ENCODE data around the gene C11orf65. TPM values are rescaled to one million over a fixed set of nuclear protein-coding genes. Genes with fewer than 3 reads are reported as not detected.

C11orf65 gene
- total RNA-seq, 1 experiment from 2014 or later: 0.43 TPM

- no peak for TF ChIP-seq CTCF (conservative IDR thresholded peaks at IDR 0.05; ENCODE audit: low read depth, low read length)
- TF ChIP-seq EZH2 (IDR thresholded peaks at IDR 0.05; ENCODE audit: borderline replicate concordance, low read depth, low read length, poor library complexity, severe bottlenecking): no peak
- no TSS peak for BruUV-seq (replicated peaks)
- ChIA-PET CTCF (no interaction called here), POLR2A (ENCODE audit: low non-redundant PET) (interaction anchor here (0.8 kb wide), 1 partner anchor 1242 kb away, joined by 4 read pairs; no protein-coding TSS in a partner anchor)
- intact Hi-C loops (cut with micrococcal nuclease; ENCODE audit: unreplicated experiment): no loop called here
- DNase-seq (ENCODE audit: low spot score): no peak
- no peaks in the 10 kb centered on the region for H3K4me1 ChIP-seq (ENCODE audit: insufficient read depth, low read length, poor library complexity, severe bottlenecking)
- no peaks in the 10 kb centered on the region for H3K9me3 ChIP-seq (ENCODE audit: low read depth, low read length, poor library complexity, severe bottlenecking)
- H3K4me3 ChIP-seq (ENCODE audit: low read depth, low read length, poor library complexity, severe bottlenecking): no peak overlapping the region
- H3K27ac ChIP-seq (ENCODE audit: low read depth, low read length, poor library complexity, severe bottlenecking): no peak overlapping the region
- peaks cover 26% of the 10 kb centered on the region for H3K36me3 ChIP-seq (ENCODE audit: insufficient read depth, low read length, poor library complexity, severe bottlenecking)
- no peaks in the 10 kb centered on the region for H3K27me3 ChIP-seq (replicated peaks; ENCODE audit: insufficient read depth, low read depth, low read length, poor library complexity)
These were observed 128.6 kb downstream of the C11orf65 start for GRCh38 chr11:108338750-108339149.

GRCh38 chr11:108333403-108333899, 133.9 kb downstream of the C11orf65 start:
- POLR2A ChIA-PET (ENCODE audit: low non-redundant PET): interaction anchor here (0.6 kb wide), 1 partner anchor 248 kb away, joined by 6 read pairs; no protein-coding TSS in a partner anchor
- TF ChIP-seq EZH2 (IDR thresholded peaks at IDR 0.05; ENCODE audit: borderline replicate concordance, low read depth, low read length, poor library complexity, severe bottlenecking) (no peak), CTCF (conservative IDR thresholded peaks at IDR 0.05; ENCODE audit: low read depth, low read length) (no peak)
- DNase-seq (ENCODE audit: low spot score): no peak
- no peaks in the 10 kb centered on the region for H3K27me3 ChIP-seq (replicated peaks; ENCODE audit: insufficient read depth, low read depth, low read length, poor library complexity)
- no peak overlapping the region for H3K4me3 ChIP-seq (ENCODE audit: low read depth, low read length, poor library complexity, severe bottlenecking)
- CTCF ChIA-PET: no interaction called here
- intact Hi-C loops (cut with micrococcal nuclease; ENCODE audit: unreplicated experiment): no loop called here
- no peaks in the 10 kb centered on the region for H3K4me1 ChIP-seq (ENCODE audit: insufficient read depth, low read length, poor library complexity, severe bottlenecking)
- BruUV-seq (replicated peaks): no TSS peak
- H3K9me3 ChIP-seq (ENCODE audit: low read depth, low read length, poor library complexity, severe bottlenecking): no peaks in the 10 kb centered on the region
- no peak overlapping the region for H3K27ac ChIP-seq (ENCODE audit: low read depth, low read length, poor library complexity, severe bottlenecking)
- H3K36me3 ChIP-seq (ENCODE audit: insufficient read depth, low read length, poor library complexity, severe bottlenecking): peaks cover 51% of the 10 kb centered on the region

Other genes with a start within 250 kb of the C11orf65 start
- 26.5 and 27.9 TPM in 2 replicates for gene NPAT, start 244.9 kb downstream of the C11orf65 start, total RNA-seq (2021)
- gene ATM, start 244.5 kb downstream of the C11orf65 start, total RNA-seq (2021): 68.8 and 72.5 TPM in 2 replicates
- 75.7 and 81.2 TPM in 2 replicates for gene POGLUT3, start 30.9 kb upstream of the C11orf65 start, total RNA-seq (2021)
- gene EXPH5, start 126.2 kb upstream of the C11orf65 start, total RNA-seq (2021): 0.26 and 0.39 TPM in 2 replicates
- gene DDX10, start 197.5 kb upstream of the C11orf65 start, total RNA-seq (2021): 63.7 and 72.2 TPM in 2 replicates

Data from A673 (cell line).